ENCODE measurements around the gene GOLGA5. TPM values are rescaled to one million over a fixed set of nuclear protein-coding genes. Genes with fewer than 3 reads are reported as not detected.

Gene GOLGA5
- total and polyA plus RNA-seq, 2 experiments from 2014 or later: 26.2 to 30.2 TPM

- no peak for ATAC-seq
Observed at GRCh38 chr14:92781350-92781749, 12.8 kb upstream of the GOLGA5 start.

More at GRCh38 chr14:92781350-92781749, 12.8 kb upstream of the GOLGA5 start:
- Mint-ChIP-seq H3K36me3 (ENCODE audit: low read depth) (no peaks in the 10 kb centered on the region), H3K4me1 (peaks cover 10% of the 10 kb centered on the region; the same call in 2 of the 3 replicates), H3K27ac (no peak overlapping the region), H3K27me3 (ENCODE audit: insufficient read depth, low read depth, poor library complexity) (no peaks in the 10 kb centered on the region), H3K9me3 (no peaks in the 10 kb centered on the region; the same call in 2 of the 3 replicates), H3K4me3 (no peak overlapping the region)
- Histone ChIP-seq H3K79me2 (replicated peaks; ENCODE audit: insufficient read depth) (no peaks in the 10 kb centered on the region), H2AFZ (no peak overlapping the region), H3K27me3 (ENCODE audit: insufficient read depth) (no peaks in the 10 kb centered on the region), H4K20me1 (replicated peaks; ENCODE audit: insufficient read depth) (no peaks in the 10 kb centered on the region), H3F3A (replicated peaks; ENCODE audit: low read depth) (no peaks in the 10 kb centered on the region), H3K36me3 (ENCODE audit: insufficient read depth) (no peaks in the 10 kb centered on the region), H3K27ac (ENCODE audit: low read depth) (no peak overlapping the region), H3K4me2 (no peak overlapping the region), H3K4me1 (ENCODE audit: insufficient read depth) (no peaks in the 10 kb centered on the region; the same call in 1 of the 2 replicates), H3K4me3 (no peak overlapping the region), H3K9me2 (ENCODE audit: insufficient read depth) (peaks cover 5% of the 10 kb centered on the region; the same call in 1 of the 2 replicates)
- DNase-seq (ENCODE audit: low spot score): no peak
- TF ChIP-seq POLR2AphosphoS5 (IDR thresholded peaks at IDR 0.05; ENCODE audit: low read depth) (no peak), NANOG (IDR thresholded peaks at IDR 0.05; ENCODE audit: borderline replicate concordance) (no peak), EZH2phosphoT487 (IDR thresholded peaks at IDR 0.05; ENCODE audit: unreplicated experiment) (no peak), JUNB (IDR thresholded peaks at IDR 0.05; ENCODE audit: unreplicated experiment) (no peak), CREB1 (CRISPR knock-in tag; IDR thresholded peaks at IDR 0.05; ENCODE audit: low read depth) (no peak), ZNF462 (CRISPR knock-in tag; IDR thresholded peaks at IDR 0.05) (no peak), ZNF114 (CRISPR knock-in tag; IDR thresholded peaks at IDR 0.05) (no peak), STAT1 (IDR thresholded peaks at IDR 0.05; ENCODE audit: unreplicated experiment) (no peak), ZNF331 (CRISPR knock-in tag; IDR thresholded peaks at IDR 0.05; ENCODE audit: low read depth) (no peak), REST (IDR thresholded peaks at IDR 0.05; ENCODE audit: unreplicated experiment) (no peak), EZH2 (IDR thresholded peaks at IDR 0.05; ENCODE audit: low read depth, unreplicated experiment) (no peak), CTCF (conservative IDR thresholded peaks at IDR 0.05; ENCODE audit: low read depth in 2 of 2) (no peak)
- TF ChIP-seq, protein P1, sequence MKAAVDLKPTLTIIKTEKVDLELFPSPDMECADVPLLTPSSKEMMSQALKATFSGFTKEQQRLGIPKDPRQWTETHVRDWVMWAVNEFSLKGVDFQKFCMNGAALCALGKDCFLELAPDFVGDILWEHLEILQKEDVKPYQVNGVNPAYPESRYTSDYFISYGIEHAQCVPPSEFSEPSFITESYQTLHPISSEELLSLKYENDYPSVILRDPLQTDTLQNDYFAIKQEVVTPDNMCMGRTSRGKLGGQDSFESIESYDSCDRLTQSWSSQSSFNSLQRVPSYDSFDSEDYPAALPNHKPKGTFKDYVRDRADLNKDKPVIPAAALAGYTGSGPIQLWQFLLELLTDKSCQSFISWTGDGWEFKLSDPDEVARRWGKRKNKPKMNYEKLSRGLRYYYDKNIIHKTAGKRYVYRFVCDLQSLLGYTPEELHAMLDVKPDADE (IDR thresholded peaks at IDR 0.05): no peak
